HepG2 (cell line): Measurements from ENCODE around the gene SPANXN3. TPM values are rescaled to one million over a fixed set of nuclear protein-coding genes. Genes with fewer than 3 reads are reported as not detected.

Experiments used
- ATAC-seq: fragments of 200-7000 bp; cut with Tn5 transposase; 3 replicates; pipeline ENCODE4 v1.9.1; 2020; ENCODE audit warnings: mild to moderate bottlenecking, moderate library complexity
- BruUV-seq: library from RNA; stranded (reverse); fragments of 400-500 nt; replicated peaks from 2 replicates; lab custom pipeline; 2021; lab: Mats Ljungman, UMichigan
- CTCF ChIA-PET: fragments of 300-600 bp; formaldehyde crosslinking; extraction: SDS; loops from one replicate; lab custom pipeline; 2021; ENCODE audit warnings: low total read pairs, inconsistent platforms, low intra/inter-chr PET ratio; lab: Yijun Ruan, JAX
- POLR2A ChIA-PET: fragments of 350-600 bp; sonication (Branson Sonifier 250); formaldehyde crosslinking; loops from one replicate; lab custom pipeline; 2020; ENCODE audit warnings: antibody characterized with exemption, inconsistent platforms; lab: Yijun Ruan, JAX
- DNase-seq: peaks from one replicate; pipeline ENCODE4 v3.0.0-alpha.2; 2015; ENCODE audit warnings: low spot score
- FAIRE-seq: peaks from 3 replicates; lab custom pipeline; 2011; peaks lifted over from hg19 to GRCh38; lab: Jason Lieb, UNC
- H2AFZ ChIP-seq: one replicate; pipeline ENCODE4 v1.6.1; 2011; ENCODE audit warnings: low read length, inconsistent platforms
- H3K27ac ChIP-seq: fragments of 300-600 bp; 3 replicates; pipeline ENCODE4 v1.8.0; 2011; ENCODE audit warnings: mixed run types, mild to moderate bottlenecking, mixed read lengths, low read length, inconsistent platforms; ENCODE audit not compliant: insufficient read depth; ENCODE audit errors: extremely low read length
- H3K27me3 ChIP-seq, 2 experiments: fragments of 200-600 bp in 1 of 2; 2 replicates in 1 of 2; 3 replicates in 1 of 2; pipeline versions ENCODE4 v1.6.0 to v1.8.0; 2011; ENCODE audit warnings: low read length in 2 of 2, mild to moderate bottlenecking in 2 of 2, moderate library complexity in 2 of 2, inconsistent platforms in 1 of 2; ENCODE audit not compliant: insufficient read depth in 2 of 2, control insufficient read depth in 1 of 2
- H3K36me3 ChIP-seq, 2 experiments: fragments of 200-600 bp in 1 of 2; replicated peaks in 1 of 2; 2 replicates in 1 of 2; 3 replicates in 1 of 2; pipeline versions ENCODE4 v1.5.1 to v1.8.0; 2011; ENCODE audit warnings: low read length in 2 of 2, inconsistent platforms in 1 of 2; ENCODE audit not compliant: insufficient read depth in 2 of 2, control insufficient read depth in 1 of 2
- H3K4me1 ChIP-seq: 2 replicates; pipeline ENCODE4 v1.5.1; 2012; ENCODE audit warnings: low read length, inconsistent platforms; ENCODE audit not compliant: insufficient read depth
- H3K4me2 ChIP-seq: 2 replicates; pipeline ENCODE4 v1.6.0; 2011; ENCODE audit warnings: low read depth, low read length, inconsistent platforms
- H3K4me3 ChIP-seq, 3 experiments: fragments of 200-600 bp in 1 of 3; sonication (generic), shearing (Covaris generic) in 1 of 3; replicated peaks in 1 of 3; 2 replicates each; pipeline ENCODE4 v1.5.1; 2011 to 2016; ENCODE audit warnings: low read length in 3 of 3, inconsistent platforms in 2 of 3, low read depth in 2 of 3, mild to moderate bottlenecking in 2 of 3, control low read depth in 1 of 3, mixed read lengths in 1 of 3; ENCODE audit not compliant: insufficient read depth in 1 of 3
- H3K79me2 ChIP-seq: one replicate; pipeline ENCODE4 v1.6.1; 2011; ENCODE audit warnings: low read length, inconsistent platforms; ENCODE audit not compliant: insufficient read depth
- H3K9ac ChIP-seq: 2 replicates; pipeline ENCODE4 v1.6.0; 2011; ENCODE audit warnings: mild to moderate bottlenecking, low read depth, low read length, inconsistent platforms; ENCODE audit not compliant: insufficient read depth
- H3K9me3 ChIP-seq: 2 replicates; pipeline ENCODE4 v1.5.1; 2012; ENCODE audit warnings: mild to moderate bottlenecking, low read length
- H4K20me1 ChIP-seq: 2 replicates; pipeline ENCODE4 v1.6.0; 2011; ENCODE audit warnings: inconsistent platforms, mild to moderate bottlenecking, low read length, moderate library complexity; ENCODE audit not compliant: insufficient read depth
- ELF4 ChIP-seq: sonication (generic); formaldehyde crosslinking; IDR thresholded peaks from 2 replicates; pipeline ENCODE4 v1.5.0; 2020; ENCODE audit warnings: missing genetic modification reagents, mild to moderate bottlenecking, moderate library complexity, borderline replicate concordance
- KLF16 ChIP-seq, 2 experiments: sonication (generic) in 1 of 2; formaldehyde crosslinking in 1 of 2; IDR thresholded peaks; 2 replicates each; pipeline versions ENCODE4 v1.6.1 to v1.8.0; 2016 to 2023; ENCODE audit warnings: missing genetic modification reagents in 2 of 2, missing compliant biosample characterization in 1 of 2
- MED8 ChIP-seq: sonication (generic); formaldehyde crosslinking; IDR thresholded peaks from 2 replicates; pipeline ENCODE4 v1.8.1; 2023; ENCODE audit warnings: mild to moderate bottlenecking, missing genetic modification reagents; ENCODE audit not compliant: insufficient replicate concordance
- MEF2D ChIP-seq: sonication (generic); formaldehyde crosslinking; IDR thresholded peaks from 2 replicates; pipeline ENCODE4 v1.5.1; 2020; ENCODE audit warnings: mild to moderate bottlenecking, missing genetic modification reagents
- SMAD1 ChIP-seq: sonication (generic); formaldehyde crosslinking; IDR thresholded peaks from 2 replicates; pipeline ENCODE4 v1.4.0; 2020; ENCODE audit warnings: missing genetic modification reagents, low read depth, mild to moderate bottlenecking, borderline replicate concordance
- ZBTB1 ChIP-seq: sonication (generic); formaldehyde crosslinking; IDR thresholded peaks from 2 replicates; pipeline ENCODE4 v1.4.0; 2020; ENCODE audit warnings: missing genetic modification reagents, borderline replicate concordance
- ZNF407 ChIP-seq: sonication (generic); formaldehyde crosslinking; IDR thresholded peaks from one replicate; pipeline ENCODE4 v1.5.1; 2020; ENCODE audit warnings: mild to moderate bottlenecking, missing genetic modification reagents; ENCODE audit errors: not compliant biosample characterization
- ZNF839 ChIP-seq: sonication (generic); formaldehyde crosslinking; IDR thresholded peaks from 2 replicates; pipeline ENCODE4 v1.4.0; 2020; ENCODE audit warnings: missing genetic modification reagents, mild to moderate bottlenecking, borderline replicate concordance
- WGBS: methylation state at CpG from one replicate; pipeline ENCODE4 v1.1.6; 2017; ENCODE audit warnings: low lambda C conversion rate; 5-methylcytosine and 5-hydroxymethylcytosine counted together
- in situ Hi-C: cut with HindIII; loops from 2 replicates; pipeline ENCODE4 v1.10.0; 2017; ENCODE audit warnings: low pct_unique_long_range_greater_than_20kb; ENCODE audit not compliant: extremely low pct_ligation_motif_present
- intact Hi-C: fragments of 100-400 bp; cut with micrococcal nuclease; formaldehyde crosslinking; loops from one replicate; pipeline ENCODE4 v1.10.0; 2022; ENCODE audit not compliant: unreplicated experiment
- polyA plus RNA-seq, 8 experiments: library from polyadenylated mRNA; depleted of rRNA in 3 of 8; stranded (reverse) in 7 of 8; unstranded in 1 of 8; fragments of >200 nt; fragmentation: Illumina TruSeq in 4 of 8; extraction: Trizol in 4 of 8; gene quantifications; 2 replicates each; pipeline versions ENCODE4 v1.2.1 to v1.2.3, GENCODE V29; 2011 to 2016; ENCODE audit warnings: low read depth in 4 of 8, missing spikeins in 1 of 8, mixed read lengths in 1 of 8; ENCODE audit not compliant: insufficient read depth in 1 of 8
- total RNA-seq, 5 experiments: library from RNA; depleted of rRNA; stranded (reverse); fragments of >200 nt; fragmentation: Illumina TruSeq; extraction: Trizol; gene quantifications; 2 replicates each; pipeline ENCODE4 v1.2.3, GENCODE V29; 2016; ENCODE audit warnings: low read depth in 1 of 5
- TF ChIP-seq, protein P1 (sequence below): sonication (generic); formaldehyde crosslinking; IDR thresholded peaks from 2 replicates; pipeline ENCODE4 v1.5.0; 2020; ENCODE audit warnings: mild to moderate bottlenecking, missing genetic modification reagents, borderline replicate concordance

The SPANXN3 gene
- total and polyA plus RNA-seq, 2 of the 13 experiments (the other 11 are each of a cell fraction or from before 2014, with no cell fraction given): not detected

DNA sequence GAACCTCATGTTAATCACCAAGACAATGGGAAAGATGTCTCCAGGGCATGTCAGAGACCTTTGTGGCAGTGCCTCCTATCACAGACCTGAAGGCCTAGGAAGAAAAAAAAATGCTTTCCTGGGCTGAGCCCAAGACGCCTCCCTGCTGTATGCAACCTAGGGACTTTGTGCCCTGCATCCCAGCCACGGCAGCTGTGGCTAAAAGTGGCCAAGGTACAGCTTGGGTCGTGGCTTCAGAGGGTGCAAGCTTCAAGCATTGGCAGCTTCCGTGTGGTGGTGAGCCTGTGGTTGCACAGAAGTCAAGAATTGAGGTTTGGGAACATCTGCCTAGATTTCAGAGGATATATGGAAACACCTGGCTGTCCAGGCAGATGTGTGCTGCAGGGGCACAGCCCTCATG, 40.5 kb downstream of the SPANXN3 start (continued):
- TF ChIP-seq ELF4 (CRISPR knock-in tag) (no peak), ZNF839 (CRISPR knock-in tag) (no peak)

- DNase-seq (no peak), FAIRE-seq (no peak), ATAC-seq (no peak)
- intact Hi-C loops (no loop called here), in situ Hi-C loops (no loop called here)
- Histone ChIP-seq H3K27ac (no peak overlapping the region), H3K79me2 (no peaks in the 10 kb centered on the region), H3K4me1 (no peaks in the 10 kb centered on the region), H2AFZ (no peak overlapping the region), H3K4me3 (no peak overlapping the region), H3K36me3 (no peaks in the 10 kb centered on the region), H3K4me2 (no peak overlapping the region), H3K27me3 (no peaks in the 10 kb centered on the region), H3K9ac (no peak overlapping the region), H3K9me3 (peaks cover 57% of the 10 kb centered on the region; the same call in 1 of the 2 replicates), H4K20me1 (no peaks in the 10 kb centered on the region)
- no TSS peak for BruUV-seq
- ChIA-PET POLR2A (no interaction called here), CTCF (no interaction called here)
- 0% methylated on average over 1 of the region's 1 CpG for WGBS
- TF ChIP-seq, protein P1, sequence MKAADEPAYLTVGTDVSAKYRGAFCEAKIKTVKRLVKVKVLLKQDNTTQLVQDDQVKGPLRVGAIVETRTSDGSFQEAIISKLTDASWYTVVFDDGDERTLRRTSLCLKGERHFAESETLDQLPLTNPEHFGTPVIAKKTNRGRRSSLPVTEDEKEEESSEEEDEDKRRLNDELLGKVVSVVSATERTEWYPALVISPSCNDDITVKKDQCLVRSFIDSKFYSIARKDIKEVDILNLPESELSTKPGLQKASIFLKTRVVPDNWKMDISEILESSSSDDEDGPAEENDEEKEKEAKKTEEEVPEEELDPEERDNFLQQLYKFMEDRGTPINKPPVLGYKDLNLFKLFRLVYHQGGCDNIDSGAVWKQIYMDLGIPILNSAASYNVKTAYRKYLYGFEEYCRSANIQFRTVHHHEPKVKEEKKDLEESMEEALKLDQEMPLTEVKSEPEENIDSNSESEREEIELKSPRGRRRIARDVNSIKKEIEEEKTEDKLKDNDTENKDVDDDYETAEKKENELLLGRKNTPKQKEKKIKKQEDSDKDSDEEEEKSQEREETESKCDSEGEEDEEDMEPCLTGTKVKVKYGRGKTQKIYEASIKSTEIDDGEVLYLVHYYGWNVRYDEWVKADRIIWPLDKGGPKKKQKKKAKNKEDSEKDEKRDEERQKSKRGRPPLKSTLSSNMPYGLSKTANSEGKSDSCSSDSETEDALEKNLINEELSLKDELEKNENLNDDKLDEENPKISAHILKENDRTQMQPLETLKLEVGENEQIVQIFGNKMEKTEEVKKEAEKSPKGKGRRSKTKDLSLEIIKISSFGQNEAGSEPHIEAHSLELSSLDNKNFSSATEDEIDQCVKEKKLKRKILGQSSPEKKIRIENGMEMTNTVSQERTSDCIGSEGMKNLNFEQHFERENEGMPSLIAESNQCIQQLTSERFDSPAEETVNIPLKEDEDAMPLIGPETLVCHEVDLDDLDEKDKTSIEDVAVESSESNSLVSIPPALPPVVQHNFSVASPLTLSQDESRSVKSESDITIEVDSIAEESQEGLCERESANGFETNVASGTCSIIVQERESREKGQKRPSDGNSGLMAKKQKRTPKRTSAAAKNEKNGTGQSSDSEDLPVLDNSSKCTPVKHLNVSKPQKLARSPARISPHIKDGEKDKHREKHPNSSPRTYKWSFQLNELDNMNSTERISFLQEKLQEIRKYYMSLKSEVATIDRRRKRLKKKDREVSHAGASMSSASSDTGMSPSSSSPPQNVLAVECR (CRISPR knock-in tag): no peak
- TF ChIP-seq MED8 (CRISPR knock-in tag) (no peak), SMAD1 (CRISPR knock-in tag) (no peak), ZBTB1 (CRISPR knock-in tag) (no peak), MEF2D (CRISPR knock-in tag) (no peak), ZNF407 (CRISPR knock-in tag) (no peak), KLF16 (CRISPR knock-in tag; IDR thresholded peaks at IDR 0.05) (no peak)
Measured at GRCh38 chrX:143472347-143472938, 44.8 kb downstream of the SPANXN3 start.
